Cardiac muscle cell (in vitro differentiated cells and primary cell): ENCODE results near the gene HOXB3. TPM values are rescaled to one million over a fixed set of nuclear protein-coding genes. Genes with fewer than 3 reads are reported as not detected.
A peak's percentile ranks its signal among the peaks of the same experiment; 100 is the strongest.

Experiments
- DNase-seq, 2 donors: peaks; one replicate each; pipeline versions ENCODE4 v3.0.0 to v3.0.0-alpha.2; 2010 to 2017; ENCODE audit warnings: low read depth in 1 of 2, low spot score in 1 of 2
- H3K27ac ChIP-seq: fragments of 200-600 bp; sonication (generic); 2 replicates; pipeline ENCODE4 v1.5.1; 2016
- H3K27me3 ChIP-seq: fragments of 200-600 bp; sonication (generic); 2 replicates; pipeline ENCODE4 v1.6.0; 2016; ENCODE audit warnings: control low read depth
- H3K36me3 ChIP-seq: fragments of 200-600 bp; sonication (generic); 2 replicates; pipeline ENCODE4 v1.5.1; 2016; ENCODE audit warnings: control low read depth
- H3K4me1 ChIP-seq: fragments of 200-600 bp; sonication (generic); 2 replicates; pipeline ENCODE4 v1.8.1; 2017; ENCODE audit warnings: low read depth, mild to moderate bottlenecking, mixed run types
- H3K4me3 ChIP-seq: fragments of 200-600 bp; sonication (generic); 2 replicates; pipeline ENCODE4 v1.5.1; 2016; ENCODE audit warnings: mild to moderate bottlenecking
- H3K9me3 ChIP-seq: fragments of 200-600 bp; sonication (generic); 2 replicates; pipeline ENCODE4 v1.5.1; 2017; ENCODE audit warnings: low read depth, mild to moderate bottlenecking, control low read depth
- polyA plus RNA-seq: library from polyadenylated mRNA; unstranded; fragments of >200 nt; fragmentation: Nextera tagmentation; extraction: Ambion mirVana; gene quantifications from 2 replicates; pipeline ENCODE4 v1.2.1, GENCODE V29; 2016
- total RNA-seq: library from RNA; depleted of rRNA; stranded (reverse); fragments of >200 nt; gene quantifications from 2 replicates; pipeline ENCODE4 v1.2.3, GENCODE V29; 2016
- TF ChIP-seq, protein P1 (sequence below): IDR thresholded peaks from 2 replicates; pipeline ENCODE4 v1.5.1; 2012; ENCODE audit warnings: low read depth, mild to moderate bottlenecking, low read length

The HOXB3 gene
- total and polyA plus RNA-seq, 2 experiments from 2014 or later: 24.9 to 37.7 TPM

DNA sequence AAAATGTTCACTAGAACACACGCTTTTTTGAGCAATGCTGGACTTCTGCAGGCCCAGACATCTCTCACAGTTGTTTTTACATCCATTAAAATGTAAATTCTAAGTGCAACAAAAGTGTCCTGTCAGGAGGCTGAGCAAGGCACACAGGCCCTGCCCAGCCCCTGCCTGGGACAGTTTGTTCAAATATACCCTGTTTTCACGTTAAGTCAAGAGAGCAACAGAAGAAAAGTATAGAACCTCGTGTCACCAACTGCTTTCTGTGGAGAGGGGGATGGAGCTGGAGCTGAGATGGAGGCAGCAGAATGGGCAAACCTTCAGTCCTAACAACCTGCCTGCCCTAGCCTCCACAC lies 40.8 kb downstream of the HOXB3 start:
- Histone ChIP-seq H3K4me3 (peak overlapping the region; percentile 11), H3K9me3 (no peaks in the 10 kb centered on the region), H3K27me3 (peaks cover 36% of the 10 kb centered on the region), H3K27ac (peak overlapping the region; percentile 98), H3K36me3 (no peaks in the 10 kb centered on the region), H3K4me1 (peaks cover 76% of the 10 kb centered on the region)
- TF ChIP-seq, protein P1, sequence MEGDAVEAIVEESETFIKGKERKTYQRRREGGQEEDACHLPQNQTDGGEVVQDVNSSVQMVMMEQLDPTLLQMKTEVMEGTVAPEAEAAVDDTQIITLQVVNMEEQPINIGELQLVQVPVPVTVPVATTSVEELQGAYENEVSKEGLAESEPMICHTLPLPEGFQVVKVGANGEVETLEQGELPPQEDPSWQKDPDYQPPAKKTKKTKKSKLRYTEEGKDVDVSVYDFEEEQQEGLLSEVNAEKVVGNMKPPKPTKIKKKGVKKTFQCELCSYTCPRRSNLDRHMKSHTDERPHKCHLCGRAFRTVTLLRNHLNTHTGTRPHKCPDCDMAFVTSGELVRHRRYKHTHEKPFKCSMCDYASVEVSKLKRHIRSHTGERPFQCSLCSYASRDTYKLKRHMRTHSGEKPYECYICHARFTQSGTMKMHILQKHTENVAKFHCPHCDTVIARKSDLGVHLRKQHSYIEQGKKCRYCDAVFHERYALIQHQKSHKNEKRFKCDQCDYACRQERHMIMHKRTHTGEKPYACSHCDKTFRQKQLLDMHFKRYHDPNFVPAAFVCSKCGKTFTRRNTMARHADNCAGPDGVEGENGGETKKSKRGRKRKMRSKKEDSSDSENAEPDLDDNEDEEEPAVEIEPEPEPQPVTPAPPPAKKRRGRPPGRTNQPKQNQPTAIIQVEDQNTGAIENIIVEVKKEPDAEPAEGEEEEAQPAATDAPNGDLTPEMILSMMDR: no peak
- no peak for DNase-seq

DNA sequence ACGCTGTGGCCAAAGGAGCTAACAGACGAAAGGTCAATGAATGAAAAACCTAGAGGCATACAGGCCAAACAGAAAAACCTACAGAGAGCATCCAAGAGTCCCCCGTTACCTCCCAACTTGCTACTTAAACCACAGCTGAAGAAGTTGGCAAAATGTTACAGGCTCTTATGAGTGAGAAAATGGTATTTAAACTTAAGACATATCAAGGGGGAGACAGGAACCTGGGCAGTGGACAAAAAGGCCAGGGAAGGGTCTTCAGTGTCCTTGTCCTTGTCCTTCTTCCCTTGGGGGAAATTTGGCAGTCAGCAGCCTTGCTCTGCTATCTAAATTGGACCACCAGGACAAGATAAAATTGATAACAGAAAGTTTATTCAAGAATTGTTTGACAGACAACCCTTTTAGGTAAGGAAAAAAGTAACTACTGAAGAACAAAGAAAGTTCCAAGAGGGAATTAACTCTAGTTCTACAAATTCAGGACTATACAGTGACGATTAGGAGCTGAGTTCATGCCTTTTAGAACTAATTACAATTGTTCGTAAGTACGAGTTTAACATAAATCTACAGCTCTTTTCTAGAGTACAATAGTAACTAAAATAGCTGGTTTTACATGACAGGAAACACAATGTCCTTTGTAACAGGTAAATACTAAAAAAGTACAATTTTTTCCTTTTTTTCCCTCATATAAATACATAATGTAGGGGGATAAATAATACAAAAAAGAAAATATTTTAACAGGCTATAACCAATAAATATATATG lies 41.3 kb downstream of the HOXB3 start:
- H3K4me3 ChIP-seq: peak overlapping the region; percentile 90
- no peaks in the 10 kb centered on the region for H3K36me3 ChIP-seq
- H3K27me3 ChIP-seq: peaks cover 32% of the 10 kb centered on the region
- H3K9me3 ChIP-seq: no peaks in the 10 kb centered on the region
- no peak for DNase-seq
- TF ChIP-seq, protein P1: no peak
- peak overlapping the region; percentile 98 for H3K27ac ChIP-seq
- H3K4me1 ChIP-seq: peaks cover 71% of the 10 kb centered on the region

DNA sequence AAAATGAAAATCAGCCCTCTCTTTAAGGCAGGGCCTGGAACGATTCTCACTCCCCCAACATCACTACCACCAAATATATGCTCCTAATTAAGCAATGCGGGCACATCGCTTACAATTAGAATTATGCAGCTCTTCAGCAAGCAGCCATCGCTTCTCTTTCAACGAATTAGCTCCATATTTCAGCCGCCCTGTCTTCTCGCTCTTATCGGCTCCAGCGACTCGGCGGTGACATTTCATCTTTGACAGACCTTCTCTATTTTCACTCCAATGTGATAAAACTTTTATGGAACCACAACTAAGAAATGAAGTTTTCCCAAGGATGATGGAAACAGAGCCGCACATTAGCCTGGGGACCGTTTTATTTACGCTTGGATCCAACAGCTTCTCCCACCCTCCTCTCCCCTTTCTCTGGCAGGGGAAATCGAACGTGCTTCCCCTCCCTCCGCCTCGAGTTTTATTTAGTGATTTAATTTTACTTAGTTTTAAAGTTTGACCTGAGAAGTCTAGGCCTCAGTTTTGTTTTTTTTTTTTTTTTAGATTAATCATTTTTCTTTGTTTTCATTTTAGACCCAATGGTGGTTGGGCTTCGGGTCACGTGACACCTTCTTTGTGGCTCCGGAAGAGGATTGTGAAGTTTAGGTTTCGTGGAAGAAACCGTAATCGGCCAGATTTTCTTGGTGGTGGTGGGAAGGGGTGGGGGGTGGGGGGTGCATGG lies 42.1 kb downstream of the HOXB3 start:
- Histone ChIP-seq H3K36me3 (peaks cover 3% of the 10 kb centered on the region), H3K4me1 (peaks cover 63% of the 10 kb centered on the region), H3K9me3 (no peaks in the 10 kb centered on the region), H3K4me3 (peak overlapping the region; percentile 90), H3K27ac (peak overlapping the region; percentile 98), H3K27me3 (peaks cover 30% of the 10 kb centered on the region)
- TF ChIP-seq, protein P1: no peak
- peak in 1 of 2 donors; percentile 70 for DNase-seq

DNA sequence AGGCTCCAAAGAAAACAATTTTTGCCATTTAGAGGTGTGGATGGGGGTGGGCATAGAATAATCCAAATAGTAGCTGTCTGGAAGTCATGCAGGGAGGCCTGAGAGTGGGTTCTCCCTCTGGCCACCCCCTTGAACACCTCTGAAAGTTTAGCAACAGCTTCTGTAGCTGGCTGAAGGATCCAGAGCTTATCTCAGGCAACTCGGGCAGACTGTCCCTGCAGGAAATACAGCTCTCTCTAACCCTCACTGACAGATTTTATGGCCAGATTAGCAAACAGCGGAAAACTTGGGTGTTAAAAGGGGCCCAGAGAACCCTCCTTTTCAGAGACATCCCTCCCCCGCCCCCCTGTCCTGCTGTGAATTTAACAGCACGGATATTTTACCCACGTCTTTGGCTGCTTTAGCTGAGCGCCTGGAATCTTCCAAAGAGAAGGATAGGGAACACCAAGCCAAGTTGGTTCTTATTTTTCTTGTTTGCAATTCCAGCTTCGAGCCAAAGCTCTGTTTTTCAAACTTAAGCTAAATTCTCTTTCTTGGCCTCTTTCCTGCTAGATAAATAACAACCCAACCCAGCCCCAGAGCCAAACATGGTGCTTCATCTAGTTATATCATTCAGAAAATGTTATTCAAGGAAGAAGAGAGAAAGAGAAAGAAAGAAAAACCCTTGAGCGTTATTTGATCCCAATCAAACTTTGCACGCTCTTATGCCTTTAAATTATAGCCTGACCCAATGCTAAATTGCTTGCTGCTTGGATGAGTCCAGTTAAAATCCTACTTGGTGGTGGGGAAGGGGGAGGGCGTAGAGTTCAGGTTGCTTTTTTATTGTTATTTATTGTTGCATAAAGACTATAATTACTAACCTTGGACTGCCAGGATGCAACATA lies 42.9 kb downstream of the HOXB3 start:
- H3K4me1 ChIP-seq: peaks cover 55% of the 10 kb centered on the region
- TF ChIP-seq, protein P1: no peak
- peaks cover 23% of the 10 kb centered on the region for H3K27me3 ChIP-seq
- H3K27ac ChIP-seq: peak overlapping the region; percentile 98
- H3K36me3 ChIP-seq: peaks cover 7% of the 10 kb centered on the region
- peak in 1 of 2 donors; percentile 46 for DNase-seq
- H3K9me3 ChIP-seq: no peaks in the 10 kb centered on the region
- H3K4me3 ChIP-seq: peak overlapping the region; percentile 90
